ENCODE measurements around the gene SLC12A3.

SLC12A3 gene
- total RNA-seq = 0 reads per million in 2 donors

- no peak for DNase-seq
These were observed at the start of gene SLC12A3 for GRCh38 chr16:56864960-56865359. TSS of gene SLC12A3 (plus strand) at chr16:56865207. CDS start at chr16:56865236, 29 bp downstream.

- no peak for DNase-seq
These were observed 49.3 kb upstream of the SLC12A3 start for GRCh38 chr16:56815721-56816120.

- DNase-seq = no peak
These were observed 48.0 kb upstream of the SLC12A3 start for GRCh38 chr16:56817056-56817455.

- no peak for DNase-seq
These were observed 47.1 kb upstream of the SLC12A3 start for GRCh38 chr16:56817938-56818337.

GRCh38 chr16:56823081-56823733 lies 41.8 kb upstream of the SLC12A3 start:
- no peak for DNase-seq

- DNase-seq = no peak
These were observed 40.7 kb upstream of the SLC12A3 start for GRCh38 chr16:56824331-56824730.

- no peak for DNase-seq
These were observed 40.2 kb upstream of the SLC12A3 start for GRCh38 chr16:56824804-56825203.

- no peak for DNase-seq
These were observed 39.2 kb upstream of the SLC12A3 start for GRCh38 chr16:56825826-56826225.

- DNase-seq = no peak
These were observed 36.4 kb upstream of the SLC12A3 start for GRCh38 chr16:56828647-56829046.

- DNase-seq = no peak
These were observed 34.3 kb upstream of the SLC12A3 start for GRCh38 chr16:56830669-56831068.

GRCh38 chr16:56832768-56833167 lies 32.2 kb upstream of the SLC12A3 start:
- DNase-seq = no peak

- DNase-seq = no peak
These were observed 31.6 kb upstream of the SLC12A3 start for GRCh38 chr16:56833243-56833970.

- DNase-seq = no peak
These were observed 29.7 kb upstream of the SLC12A3 start for GRCh38 chr16:56835320-56835719.

- DNase-seq = no peak
These were observed 28.4 kb upstream of the SLC12A3 start for GRCh38 chr16:56836410-56837230.

GRCh38 chr16:56838622-56839337 lies 26.2 kb upstream of the SLC12A3 start:
- no peak for DNase-seq

GRCh38 chr16:56841233-56841632 lies 23.8 kb upstream of the SLC12A3 start:
- no peak for DNase-seq

- no peak for DNase-seq
These were observed 23.3 kb upstream of the SLC12A3 start for GRCh38 chr16:56841659-56842058.

GRCh38 chr16:56842133-56842532 lies 22.9 kb upstream of the SLC12A3 start:
- no peak for DNase-seq

- no peak for DNase-seq
These were observed 21.0 kb upstream of the SLC12A3 start for GRCh38 chr16:56844056-56844455.

- DNase-seq = no peak
These were observed 17.7 kb upstream of the SLC12A3 start for GRCh38 chr16:56847173-56847910.

GRCh38 chr16:56848029-56848936 lies 16.7 kb upstream of the SLC12A3 start:
- DNase-seq = no peak

Measured in T-helper 9 cell (primary cell).